A549 (cell line): ENCODE measurements around the gene MANSC4.

Source experiments
- CHD2 ChIP-seq: fragments of 150-350 bp; IDR thresholded peaks from 2 replicates; pipeline ENCODE4 v1.6.1; 2014; ENCODE audit warnings: low read length; ENCODE audit not compliant: partially characterized antibody
- ESRRA ChIP-seq: fragments of 150-350 bp; IDR thresholded peaks from 2 replicates; pipeline ENCODE4 v1.6.1; 2014; ENCODE audit warnings: mild to moderate bottlenecking, low read length, borderline replicate concordance
- HOXB5 ChIP-seq: fragments of 250-450 bp; sonication (Bioruptor Pico); IDR thresholded peaks from 2 replicates; pipeline ENCODE4 v1.5.0; 2020; ENCODE audit warnings: mild to moderate bottlenecking, moderate library complexity
- JUN ChIP-seq, 2 experiments: fragments of >200 bp; sonication (Bioruptor Twin); formaldehyde crosslinking; IDR thresholded peaks; 2 replicates in 1 of 2; 3 replicates in 1 of 2; pipeline ENCODE4 v1.6.1; 2016 to 2017
- PHF8 ChIP-seq: fragments of 200-600 bp; sonication (generic); IDR thresholded peaks from 2 replicates; pipeline ENCODE4 v1.6.1; 2016; ENCODE audit warnings: low read depth, mild to moderate bottlenecking, antibody characterized with exemption, moderate library complexity, borderline replicate concordance
- POLR2AphosphoS2 ChIP-seq: conservative IDR thresholded peaks from 2 replicates; pipeline ENCODE4 v1.6.1; 2012; ENCODE audit warnings: low read length, improper control_type of control experiment, inconsistent platforms
- RFX5 ChIP-seq: fragments of 450-650 bp; IDR thresholded peaks from 2 replicates; pipeline ENCODE4 v1.7.1; 2014; ENCODE audit warnings: antibody characterized with exemption, mild to moderate bottlenecking, moderate library complexity
- TF ChIP-seq, protein P1 (sequence below): fragments of >200 bp; sonication (Bioruptor Twin); formaldehyde crosslinking; IDR thresholded peaks from 3 replicates; pipeline ENCODE4 v1.5.1; 2016
- TF ChIP-seq, protein P2 (sequence below): IDR thresholded peaks from 2 replicates; pipeline ENCODE4 v1.6.1; 2012; ENCODE audit warnings: low read depth, borderline replicate concordance
- TF ChIP-seq, protein P3 (sequence below): fragments of 200-600 bp; sonication (generic); IDR thresholded peaks from 2 replicates; pipeline ENCODE4 v1.6.1; 2016; ENCODE audit warnings: antibody characterized with exemption, mild to moderate bottlenecking, moderate library complexity

DNA sequence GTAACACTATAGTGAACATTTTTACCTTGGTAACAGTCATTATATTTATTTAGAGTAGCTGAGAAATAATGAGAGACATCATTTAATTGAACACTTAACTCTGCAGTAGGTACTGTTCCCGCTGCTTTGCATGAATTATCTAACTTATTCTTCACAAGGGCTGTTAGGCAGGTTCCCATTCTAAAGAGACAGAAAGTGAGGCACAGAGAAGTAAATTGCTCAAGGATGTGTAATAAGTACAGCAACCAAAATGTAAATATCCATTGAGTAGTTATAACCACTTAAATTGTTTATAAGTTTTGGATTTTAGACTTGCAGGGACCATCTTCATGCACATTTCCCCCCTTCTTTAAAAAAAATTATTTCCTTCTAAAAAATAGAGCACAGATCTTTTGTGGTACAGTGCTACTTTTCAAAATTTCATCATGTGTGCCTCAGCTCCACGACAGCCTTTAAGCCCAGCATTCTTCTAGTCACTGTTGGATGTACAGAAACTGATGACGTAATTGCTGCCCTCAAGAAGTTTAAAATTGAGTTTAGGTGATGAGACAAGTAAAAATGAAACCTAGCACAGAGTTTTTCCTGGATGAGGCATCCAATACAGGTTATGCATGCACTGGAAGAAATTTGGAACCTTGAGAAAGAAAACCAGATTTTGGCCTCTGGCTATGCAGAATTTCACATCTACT is 6.0 kb upstream of the MANSC4 start:
- TF ChIP-seq JUN (IDR thresholded peaks at IDR 0.05) (no peak), RFX5 (no peak), CHD2 (no peak), PHF8 (no peak), POLR2AphosphoS2 (no peak), ESRRA (no peak), HOXB5 (CRISPR knock-in tag) (no peak)
- TF ChIP-seq, protein P1, sequence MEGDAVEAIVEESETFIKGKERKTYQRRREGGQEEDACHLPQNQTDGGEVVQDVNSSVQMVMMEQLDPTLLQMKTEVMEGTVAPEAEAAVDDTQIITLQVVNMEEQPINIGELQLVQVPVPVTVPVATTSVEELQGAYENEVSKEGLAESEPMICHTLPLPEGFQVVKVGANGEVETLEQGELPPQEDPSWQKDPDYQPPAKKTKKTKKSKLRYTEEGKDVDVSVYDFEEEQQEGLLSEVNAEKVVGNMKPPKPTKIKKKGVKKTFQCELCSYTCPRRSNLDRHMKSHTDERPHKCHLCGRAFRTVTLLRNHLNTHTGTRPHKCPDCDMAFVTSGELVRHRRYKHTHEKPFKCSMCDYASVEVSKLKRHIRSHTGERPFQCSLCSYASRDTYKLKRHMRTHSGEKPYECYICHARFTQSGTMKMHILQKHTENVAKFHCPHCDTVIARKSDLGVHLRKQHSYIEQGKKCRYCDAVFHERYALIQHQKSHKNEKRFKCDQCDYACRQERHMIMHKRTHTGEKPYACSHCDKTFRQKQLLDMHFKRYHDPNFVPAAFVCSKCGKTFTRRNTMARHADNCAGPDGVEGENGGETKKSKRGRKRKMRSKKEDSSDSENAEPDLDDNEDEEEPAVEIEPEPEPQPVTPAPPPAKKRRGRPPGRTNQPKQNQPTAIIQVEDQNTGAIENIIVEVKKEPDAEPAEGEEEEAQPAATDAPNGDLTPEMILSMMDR = no peak
- TF ChIP-seq, protein P2, sequence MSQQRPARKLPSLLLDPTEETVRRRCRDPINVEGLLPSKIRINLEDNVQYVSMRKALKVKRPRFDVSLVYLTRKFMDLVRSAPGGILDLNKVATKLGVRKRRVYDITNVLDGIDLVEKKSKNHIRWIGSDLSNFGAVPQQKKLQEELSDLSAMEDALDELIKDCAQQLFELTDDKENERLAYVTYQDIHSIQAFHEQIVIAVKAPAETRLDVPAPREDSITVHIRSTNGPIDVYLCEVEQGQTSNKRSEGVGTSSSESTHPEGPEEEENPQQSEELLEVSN = no peak
- TF ChIP-seq, protein P3, sequence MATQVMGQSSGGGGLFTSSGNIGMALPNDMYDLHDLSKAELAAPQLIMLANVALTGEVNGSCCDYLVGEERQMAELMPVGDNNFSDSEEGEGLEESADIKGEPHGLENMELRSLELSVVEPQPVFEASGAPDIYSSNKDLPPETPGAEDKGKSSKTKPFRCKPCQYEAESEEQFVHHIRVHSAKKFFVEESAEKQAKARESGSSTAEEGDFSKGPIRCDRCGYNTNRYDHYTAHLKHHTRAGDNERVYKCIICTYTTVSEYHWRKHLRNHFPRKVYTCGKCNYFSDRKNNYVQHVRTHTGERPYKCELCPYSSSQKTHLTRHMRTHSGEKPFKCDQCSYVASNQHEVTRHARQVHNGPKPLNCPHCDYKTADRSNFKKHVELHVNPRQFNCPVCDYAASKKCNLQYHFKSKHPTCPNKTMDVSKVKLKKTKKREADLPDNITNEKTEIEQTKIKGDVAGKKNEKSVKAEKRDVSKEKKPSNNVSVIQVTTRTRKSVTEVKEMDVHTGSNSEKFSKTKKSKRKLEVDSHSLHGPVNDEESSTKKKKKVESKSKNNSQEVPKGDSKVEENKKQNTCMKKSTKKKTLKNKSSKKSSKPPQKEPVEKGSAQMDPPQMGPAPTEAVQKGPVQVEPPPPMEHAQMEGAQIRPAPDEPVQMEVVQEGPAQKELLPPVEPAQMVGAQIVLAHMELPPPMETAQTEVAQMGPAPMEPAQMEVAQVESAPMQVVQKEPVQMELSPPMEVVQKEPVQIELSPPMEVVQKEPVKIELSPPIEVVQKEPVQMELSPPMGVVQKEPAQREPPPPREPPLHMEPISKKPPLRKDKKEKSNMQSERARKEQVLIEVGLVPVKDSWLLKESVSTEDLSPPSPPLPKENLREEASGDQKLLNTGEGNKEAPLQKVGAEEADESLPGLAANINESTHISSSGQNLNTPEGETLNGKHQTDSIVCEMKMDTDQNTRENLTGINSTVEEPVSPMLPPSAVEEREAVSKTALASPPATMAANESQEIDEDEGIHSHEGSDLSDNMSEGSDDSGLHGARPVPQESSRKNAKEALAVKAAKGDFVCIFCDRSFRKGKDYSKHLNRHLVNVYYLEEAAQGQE = no peak
